Esophagus muscularis mucosa (tissue), 4 donors: ENCODE results near the gene ADCY3. TPM values are rescaled to one million over a fixed set of nuclear protein-coding genes. Genes with fewer than 3 reads are reported as not detected.

Experiments
- DNase-seq: peaks from one replicate; pipeline ENCODE4 v3.0.0-alpha.2; 2017; ENCODE audit errors: extremely low spot score
- H3K27ac ChIP-seq, 4 donors: fragments of 200-600 bp; sonication (generic); replicated peaks in 1 of 4; 1 replicate in 3 of 4; 2 replicates in 1 of 4; pipeline ENCODE4 v1.5.1; 2016 to 2019; ENCODE audit warnings: mild to moderate bottlenecking in 1 of 4
- H3K27me3 ChIP-seq, 4 donors: fragments of 200-600 bp; sonication (generic); one replicate each; pipeline versions ENCODE4 v1.5.1 to v1.6.0; 2016 to 2019
- H3K36me3 ChIP-seq, 4 donors: fragments of 200-600 bp; sonication (generic); one replicate each; pipeline ENCODE4 v1.5.1; 2016 to 2019
- H3K4me1 ChIP-seq, 4 donors: fragments of 200-600 bp; sonication (generic); one replicate each; pipeline ENCODE4 v1.5.1; 2016 to 2019
- H3K4me3 ChIP-seq, 4 donors: fragments of 200-600 bp; sonication (generic); 1 replicate in 2 of 4; 2 replicates in 2 of 4; pipeline ENCODE4 v1.5.1; 2016 to 2019; ENCODE audit warnings: mild to moderate bottlenecking in 4 of 4, moderate library complexity in 1 of 4
- H3K9me3 ChIP-seq, 4 donors: fragments of 200-600 bp; sonication (generic); 1 replicate in 3 of 4; 2 replicates in 1 of 4; pipeline ENCODE4 v1.5.1; 2016 to 2019
- EP300 ChIP-seq: sonication (generic); formaldehyde crosslinking; IDR thresholded peaks from one replicate; pipeline ENCODE4 v1.6.1; 2017; ENCODE audit warnings: antibody characterized with exemption
- POLR2A ChIP-seq: fragments of 450-650 bp; IDR thresholded peaks from one replicate; pipeline ENCODE4 v1.6.1; 2017; ENCODE audit warnings: antibody characterized with exemption, moderate library complexity, mild to moderate bottlenecking, low read depth
- POLR2AphosphoS5 ChIP-seq, 2 donors: sonication (generic); formaldehyde crosslinking; IDR thresholded peaks; one replicate each; pipeline ENCODE4 v1.6.1; 2017; ENCODE audit warnings: antibody characterized with exemption in 2 of 2
- WGBS: methylation state at CpG from one replicate; pipeline ENCODE4 v1.1.5; 2018; 5-methylcytosine and 5-hydroxymethylcytosine counted together
- intact Hi-C: fragments of 100-400 bp; cut with DNase I; formaldehyde crosslinking; loops from one replicate; pipeline ENCODE4 v1.15.1; 2023
- total RNA-seq, 4 donors: library from RNA; depleted of rRNA; stranded (reverse); fragments of >200 nt; gene quantifications; one replicate each; pipeline versions ENCODE4 v1.1.0 to v1.2.1, GENCODE V29; 2016
- TF ChIP-seq, protein P1 (sequence below), 3 experiments: fragments of 200-600 bp in 2 of 3; fragments of 450-650 bp in 1 of 3; sonication (generic) in 2 of 3; IDR thresholded peaks; one replicate each; pipeline ENCODE4 v1.5.1; 2017 to 2019; ENCODE audit warnings: antibody characterized with exemption in 3 of 3, mild to moderate bottlenecking in 2 of 3, moderate library complexity in 1 of 3

The ADCY3 gene
- 10 to 100 TPM; 21.2 to 70.6 (median 53.8) TPM for total RNA-seq

DNA sequence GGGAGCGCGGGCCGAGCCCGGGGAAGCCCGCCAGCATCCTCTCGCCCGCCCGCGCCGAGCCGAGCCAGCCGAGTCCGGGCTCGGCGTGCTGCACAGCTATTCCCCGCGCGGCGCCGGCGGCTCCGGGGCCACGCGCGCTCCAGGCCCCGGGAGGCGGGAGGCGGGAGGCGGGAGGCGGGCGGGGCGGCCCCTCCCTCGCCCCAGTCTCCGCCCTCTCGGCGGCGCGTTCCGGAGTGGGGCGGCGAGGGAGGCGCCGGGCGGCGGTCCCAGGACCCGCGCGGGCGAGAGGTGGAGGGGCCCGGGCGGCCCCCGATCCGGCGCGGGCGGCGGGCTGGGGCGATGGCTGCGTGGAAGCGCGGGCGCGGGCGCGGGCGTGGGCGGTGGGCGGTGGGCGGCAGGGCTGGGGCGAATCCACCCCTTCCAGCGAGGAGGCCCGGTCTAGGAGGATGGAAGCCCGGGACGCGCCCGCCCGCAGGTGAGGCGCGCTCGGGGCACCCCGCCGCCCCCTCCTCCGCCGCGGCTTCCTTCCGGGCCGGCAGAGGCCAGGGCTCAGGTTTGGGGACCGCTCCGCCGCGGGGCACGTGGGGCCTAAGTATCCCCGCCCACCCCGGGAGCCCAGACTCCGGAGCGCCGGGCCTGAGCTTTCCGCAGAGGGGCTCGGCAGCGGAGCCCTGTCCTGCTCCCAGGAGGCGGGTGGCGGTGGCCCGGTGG lies at the start of gene ADCY3:
Gene ADCY3 (minus strand): TSS at position 140 of the 711 bp plus-strand sequence. CDS start 1,250 bp downstream, outside the sequence.
- peaks cover 3 to 45% (median 37%) of the 10 kb centered on the region in 4 donors for H3K4me1 ChIP-seq
- H3K27me3 ChIP-seq, result no peaks in the 10 kb centered on the region
- no peak for DNase-seq
- no peaks in the 10 kb centered on the region for H3K36me3 ChIP-seq
- peak within 1 kb of the TSS; percentile 68 to 95 (median 76) for H3K4me3 ChIP-seq
- intact Hi-C loops, result no loop called here
- peak within 1 kb of the TSS; percentile 72 to 81 (median 73) for H3K27ac ChIP-seq
- TF ChIP-seq, protein P1, sequence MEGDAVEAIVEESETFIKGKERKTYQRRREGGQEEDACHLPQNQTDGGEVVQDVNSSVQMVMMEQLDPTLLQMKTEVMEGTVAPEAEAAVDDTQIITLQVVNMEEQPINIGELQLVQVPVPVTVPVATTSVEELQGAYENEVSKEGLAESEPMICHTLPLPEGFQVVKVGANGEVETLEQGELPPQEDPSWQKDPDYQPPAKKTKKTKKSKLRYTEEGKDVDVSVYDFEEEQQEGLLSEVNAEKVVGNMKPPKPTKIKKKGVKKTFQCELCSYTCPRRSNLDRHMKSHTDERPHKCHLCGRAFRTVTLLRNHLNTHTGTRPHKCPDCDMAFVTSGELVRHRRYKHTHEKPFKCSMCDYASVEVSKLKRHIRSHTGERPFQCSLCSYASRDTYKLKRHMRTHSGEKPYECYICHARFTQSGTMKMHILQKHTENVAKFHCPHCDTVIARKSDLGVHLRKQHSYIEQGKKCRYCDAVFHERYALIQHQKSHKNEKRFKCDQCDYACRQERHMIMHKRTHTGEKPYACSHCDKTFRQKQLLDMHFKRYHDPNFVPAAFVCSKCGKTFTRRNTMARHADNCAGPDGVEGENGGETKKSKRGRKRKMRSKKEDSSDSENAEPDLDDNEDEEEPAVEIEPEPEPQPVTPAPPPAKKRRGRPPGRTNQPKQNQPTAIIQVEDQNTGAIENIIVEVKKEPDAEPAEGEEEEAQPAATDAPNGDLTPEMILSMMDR (IDR thresholded peaks at IDR 0.05), result no peak
- TF ChIP-seq POLR2A (no peak), POLR2AphosphoS5 (IDR thresholded peaks at IDR 0.05) (peak in 1 of 2 donors; percentile 38), EP300 (no peak)
- H3K9me3 ChIP-seq, result no peaks in the 10 kb centered on the region
- WGBS, result 2% methylated on average over 6 of the region's 103 CpGs

DNA sequence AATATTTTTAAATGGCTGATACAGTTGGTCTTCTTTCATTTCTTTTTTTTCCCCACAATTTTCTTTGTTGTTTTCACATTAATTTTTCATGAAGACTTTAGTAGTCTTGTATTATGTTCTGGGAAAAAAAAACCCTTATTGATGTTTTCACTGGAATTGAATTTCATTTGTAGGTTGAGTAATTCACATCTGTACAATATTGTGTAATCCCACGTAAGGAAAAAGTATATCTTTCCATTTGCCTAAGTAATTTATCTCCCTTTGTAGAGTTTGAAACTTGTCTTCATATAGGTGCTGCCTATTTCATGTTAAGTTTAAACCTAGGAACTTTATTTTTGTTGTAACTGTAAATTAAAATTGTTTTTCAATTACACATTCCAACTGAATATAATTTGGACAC lies 49.7 kb upstream of the ADCY3 start:
- WGBS, result 62% methylated on average over 1 of the region's 1 CpG
- intact Hi-C loops, result no loop called here
- no peak overlapping the region for H3K27ac ChIP-seq

DNA sequence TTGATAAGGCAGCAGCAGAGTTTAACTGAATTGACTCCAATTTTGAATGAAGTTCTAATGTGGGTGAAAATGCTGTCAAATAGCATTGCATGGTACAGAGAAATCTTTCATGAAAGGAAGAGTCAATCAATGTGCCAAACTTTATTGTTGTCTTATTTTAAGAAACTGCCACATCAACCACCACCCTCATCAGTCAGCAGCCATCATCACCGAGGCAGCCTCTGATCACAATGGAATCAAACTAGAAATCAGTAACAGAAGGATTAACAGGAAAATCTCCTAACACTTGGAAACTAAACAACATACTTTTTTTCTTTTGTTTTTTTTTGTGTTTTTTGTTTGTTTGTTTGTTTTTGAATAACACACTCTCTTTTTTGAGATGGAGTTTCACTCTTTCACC lies 41.9 kb upstream of the ADCY3 start:
- Histone ChIP-seq H3K4me1 (peaks cover 0 to 11% (median 3%) of the 10 kb centered on the region in 4 donors), H3K9me3 (no peaks in the 10 kb centered on the region), H3K27me3 (no peaks in the 10 kb centered on the region), H3K36me3 (peaks cover 22 to 100% (median 63%) of the 10 kb centered on the region in 4 donors), H3K27ac (no peak overlapping the region), H3K4me3 (no peak overlapping the region)
- intact Hi-C loops, result no loop called here
- TF ChIP-seq POLR2A (no peak), EP300 (no peak), POLR2AphosphoS5 (IDR thresholded peaks at IDR 0.05) (no peak)
- TF ChIP-seq, protein P1 (IDR thresholded peaks at IDR 0.05), result no peak
- no peak for DNase-seq
- 88% methylated on average over 1 of the region's 1 CpG for WGBS

More for the DNA sequence above, 49.7 kb upstream of the ADCY3 start:
- Histone ChIP-seq H3K36me3 (peaks cover 13 to 27% (median 20%) of the 10 kb centered on the region in 4 donors), H3K27me3 (no peaks in the 10 kb centered on the region), H3K4me3 (no peak overlapping the region), H3K9me3 (no peaks in the 10 kb centered on the region), H3K4me1 (peaks cover 4 to 22% (median 19%) of the 10 kb centered on the region in 4 donors)
- no peak for DNase-seq
- TF ChIP-seq, protein P1 (IDR thresholded peaks at IDR 0.05), result no peak
- no peak for TF ChIP-seq POLR2AphosphoS5 (IDR thresholded peaks at IDR 0.05)
- no peak for TF ChIP-seq POLR2A
- TF ChIP-seq EP300, result no peak

DNA sequence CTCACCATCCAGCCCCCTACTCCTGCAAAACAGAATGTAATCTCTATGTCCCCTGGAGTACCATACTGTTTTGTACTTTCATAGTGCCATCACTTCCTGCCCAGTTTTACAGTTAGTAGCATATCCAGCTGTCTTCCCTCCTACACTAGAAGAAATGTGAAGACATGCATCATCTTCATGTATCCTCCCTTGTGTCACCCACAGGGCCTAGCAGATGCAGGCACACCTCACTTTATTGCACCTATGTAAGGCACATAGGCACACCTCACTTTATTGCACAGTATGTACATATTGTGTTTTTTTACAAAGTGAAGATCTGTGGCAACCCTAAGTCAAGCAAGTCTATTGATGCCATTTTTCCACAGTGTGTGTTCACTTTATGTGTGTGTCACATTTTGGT lies 39.7 kb upstream of the ADCY3 start:
- H3K27ac ChIP-seq, result no peak overlapping the region
- peaks cover 30 to 100% (median 66%) of the 10 kb centered on the region in 4 donors for H3K36me3 ChIP-seq
- no peaks in the 10 kb centered on the region for H3K27me3 ChIP-seq
- H3K4me3 ChIP-seq, result no peak overlapping the region
- no peak for DNase-seq
- H3K9me3 ChIP-seq, result peaks cover 0 to 15% (median 7%) of the 10 kb centered on the region in 4 donors
- peaks cover 0 to 11% (median 3%) of the 10 kb centered on the region in 4 donors for H3K4me1 ChIP-seq
- intact Hi-C loops, result no loop called here
- TF ChIP-seq EP300 (no peak), POLR2AphosphoS5 (IDR thresholded peaks at IDR 0.05) (no peak), POLR2A (no peak)
- TF ChIP-seq, protein P1 (IDR thresholded peaks at IDR 0.05), result no peak
